HG03066 (cell line): ENCODE results near the gene CT47A7.
"Not testable (repeated sequence)": the region's sequence is repeated elsewhere in the genome, so short reads cannot be mapped to it uniquely, and the experiment has no call there.

Source experiments
- ATAC-seq: cut with Tn5 transposase; IDR thresholded peaks from one replicate; pipeline ENCODE4 v1.9.1; 2021; ENCODE audit warnings: low read depth; ENCODE audit not compliant: unreplicated experiment

Gene CT47A7

GRCh38 chrX:120956500-120956899 is at the start of gene CT47A7:
TSS of gene CT47A7 (minus strand) at chrX:120956600. CDS start at chrX:120956345, 255 bp downstream.
- not testable (repeated sequence) for ATAC-seq

DNA sequence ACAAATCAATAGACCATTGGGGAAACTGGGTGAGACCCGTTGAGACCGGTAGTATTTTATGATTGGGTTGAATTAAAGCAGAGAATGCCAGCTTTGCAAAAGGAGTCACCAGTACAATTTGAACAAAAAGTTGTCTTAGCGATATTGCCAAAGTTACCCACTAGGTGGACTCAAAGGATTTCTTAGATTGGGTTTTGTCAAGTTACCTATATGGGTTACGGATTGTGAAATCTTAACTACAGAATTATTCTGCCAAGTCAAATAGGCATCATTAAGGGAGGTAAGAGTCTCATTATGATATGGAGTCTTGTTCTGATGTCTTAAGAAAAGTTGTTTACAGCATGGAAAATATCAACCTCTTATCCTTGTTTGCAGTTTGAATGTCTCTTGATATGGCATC is 44.2 kb upstream of the CT47A7 start:
- ATAC-seq = no peak

GRCh38 chrX:120999413-120999812 is 43.0 kb upstream of the CT47A7 start:
- peak; percentile 61 for ATAC-seq

DNA sequence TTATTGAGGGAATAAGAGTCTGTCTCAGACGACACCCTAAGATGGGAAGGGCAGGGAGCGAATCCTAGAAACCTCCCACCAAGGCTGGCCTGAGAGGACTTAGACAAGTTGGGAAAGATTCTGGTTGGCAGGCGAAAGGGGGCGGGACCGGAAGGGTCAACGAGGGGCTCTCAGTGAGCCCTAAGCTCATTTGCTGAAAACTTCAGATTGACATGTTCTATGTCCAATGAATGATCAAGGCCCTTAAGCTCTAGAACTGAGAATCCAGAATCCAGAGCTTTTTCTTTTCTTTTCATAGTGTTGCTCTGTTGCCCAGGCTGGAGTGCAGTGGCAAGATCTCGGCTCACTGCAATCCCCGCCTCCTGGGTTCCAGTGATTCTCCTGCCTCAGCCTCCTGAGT is 29.3 kb upstream of the CT47A7 start, which contains the start of gene CT47A1:
CT47A1 (minus strand) TSS at position 101 of the 400 bp plus-strand sequence. CDS start 231 bp downstream, outside the sequence.
- ATAC-seq = not testable (repeated sequence)
